ENCODE measurements around the gene MLLT1. TPM values are rescaled to one million over a fixed set of nuclear protein-coding genes. Genes with fewer than 3 reads are reported as not detected.
A peak's percentile ranks its signal among the peaks of the same experiment; 100 is the strongest.

MLLT1 gene
- total RNA-seq, 1 experiment from 2014 or later: 58.3 TPM

- TF ChIP-seq TCF7L2 (IDR thresholded peaks at IDR 0.05; ENCODE audit: low read depth, low read length): no peak
- TF ChIP-seq SIN3A (IDR thresholded peaks at IDR 0.05; ENCODE audit: borderline replicate concordance, insufficient read depth, low read depth, low read length): no peak
- no peak for TF ChIP-seq REST (IDR thresholded peaks at IDR 0.05; ENCODE audit: insufficient read depth in 1 of 2, low read depth in 2 of 2, low read length in 1 of 2)
- TF ChIP-seq, protein P1, sequence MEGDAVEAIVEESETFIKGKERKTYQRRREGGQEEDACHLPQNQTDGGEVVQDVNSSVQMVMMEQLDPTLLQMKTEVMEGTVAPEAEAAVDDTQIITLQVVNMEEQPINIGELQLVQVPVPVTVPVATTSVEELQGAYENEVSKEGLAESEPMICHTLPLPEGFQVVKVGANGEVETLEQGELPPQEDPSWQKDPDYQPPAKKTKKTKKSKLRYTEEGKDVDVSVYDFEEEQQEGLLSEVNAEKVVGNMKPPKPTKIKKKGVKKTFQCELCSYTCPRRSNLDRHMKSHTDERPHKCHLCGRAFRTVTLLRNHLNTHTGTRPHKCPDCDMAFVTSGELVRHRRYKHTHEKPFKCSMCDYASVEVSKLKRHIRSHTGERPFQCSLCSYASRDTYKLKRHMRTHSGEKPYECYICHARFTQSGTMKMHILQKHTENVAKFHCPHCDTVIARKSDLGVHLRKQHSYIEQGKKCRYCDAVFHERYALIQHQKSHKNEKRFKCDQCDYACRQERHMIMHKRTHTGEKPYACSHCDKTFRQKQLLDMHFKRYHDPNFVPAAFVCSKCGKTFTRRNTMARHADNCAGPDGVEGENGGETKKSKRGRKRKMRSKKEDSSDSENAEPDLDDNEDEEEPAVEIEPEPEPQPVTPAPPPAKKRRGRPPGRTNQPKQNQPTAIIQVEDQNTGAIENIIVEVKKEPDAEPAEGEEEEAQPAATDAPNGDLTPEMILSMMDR (IDR thresholded peaks at IDR 0.05): no peak
- no peak for TF ChIP-seq POLR2AphosphoS5 (IDR thresholded peaks at IDR 0.05; ENCODE audit: low read depth, low read length)
- POLR2A ChIA-PET: no interaction called here
- CTCF ChIA-PET: no interaction called here
- in situ Hi-C loops (cut with HindIII; ENCODE audit: low pct_unique_long_range_greater_than_20kb, low sequenced_read_pairs) (no loop called here), intact Hi-C loops (cut with micrococcal nuclease; ENCODE audit: unreplicated experiment) (no loop called here)
- H3K36me3 ChIP-seq (ENCODE audit: control insufficient read depth, insufficient read depth, low read length): no peaks in the 10 kb centered on the region; the same call in 1 of the 2 replicates
- peaks cover 20% of the 10 kb centered on the region for H3K4me1 ChIP-seq (ENCODE audit: control insufficient read depth, insufficient read depth, low read length)
- BruUV-seq (replicated peaks): no TSS peak
- H3K4me3 ChIP-seq (ENCODE audit: low read depth in 2 of 2, low read length in 2 of 2): 0 out of 4 replicates have a peak overlapping the region, but pooled peaks of 1 of the 2 experiments have one; percentile 8
- H3K9me3 ChIP-seq (ENCODE audit: control insufficient read depth, insufficient read depth, low read depth, low read length): no peaks in the 10 kb centered on the region
- no peaks in the 10 kb centered on the region for H3K27me3 ChIP-seq (ENCODE audit: control insufficient read depth, insufficient read depth, low read length)
- peak overlapping the region; percentile 17; the same call in 1 of the 2 replicates for H3K27ac ChIP-seq (ENCODE audit: low read length)
- ATAC-seq (peak; percentile 49), DNase-seq (ENCODE audit: low read depth, low spot score) (no peak)
Observed at GRCh38 chr19:6273701-6274601, 5.8 kb downstream of the MLLT1 start.

DNA sequence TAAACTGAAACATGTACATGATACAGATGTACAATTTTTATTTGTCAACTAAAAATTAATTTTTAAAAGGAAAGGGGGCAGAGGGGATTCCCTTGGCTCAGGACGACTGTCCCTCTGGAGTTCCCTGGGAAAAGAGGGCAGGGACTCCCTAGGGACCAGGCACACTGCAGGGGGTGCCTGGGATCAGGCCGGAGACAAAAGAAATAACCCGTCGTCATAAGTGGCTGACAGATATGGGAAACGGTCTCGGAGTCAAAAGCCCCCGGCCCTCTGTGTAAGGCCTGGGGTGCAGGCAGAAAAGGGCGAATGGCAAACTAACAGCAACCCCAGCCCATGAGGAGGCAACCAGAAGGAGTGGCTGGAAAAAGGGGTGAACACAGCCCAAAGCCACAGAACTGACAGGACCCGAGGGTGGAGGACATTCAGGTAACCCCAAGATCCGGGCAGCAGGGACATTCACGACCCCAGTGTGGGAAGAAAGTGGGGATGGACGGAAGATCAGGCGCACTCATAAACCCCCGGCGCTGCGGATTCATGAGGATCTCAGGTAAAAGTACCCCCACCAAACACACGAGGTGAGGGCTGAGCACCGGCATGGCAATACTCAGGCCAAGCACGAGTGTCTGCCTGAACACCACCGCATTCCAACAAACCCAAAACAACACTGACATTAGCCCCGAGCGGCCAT lies 6.7 kb downstream of the MLLT1 start:
- intact Hi-C loops (cut with micrococcal nuclease; ENCODE audit: unreplicated experiment): no loop called here
- peaks cover 20% of the 10 kb centered on the region for H3K4me1 ChIP-seq (ENCODE audit: control insufficient read depth, insufficient read depth, low read length)
- peak overlapping the region; percentile 17; the same call in 1 of the 2 replicates for H3K27ac ChIP-seq (ENCODE audit: low read length)
- H3K9me3 ChIP-seq (ENCODE audit: control insufficient read depth, insufficient read depth, low read depth, low read length): no peaks in the 10 kb centered on the region
- no peaks in the 10 kb centered on the region for H3K27me3 ChIP-seq (ENCODE audit: control insufficient read depth, insufficient read depth, low read length)
- ChIA-PET POLR2A (no interaction called here), CTCF (no interaction called here)
- no peak overlapping the region for H3K4me3 ChIP-seq (ENCODE audit: low read depth in 2 of 2, low read length in 2 of 2)
- TF ChIP-seq, protein P1 (IDR thresholded peaks at IDR 0.05): no peak
- TF ChIP-seq TCF7L2 (IDR thresholded peaks at IDR 0.05; ENCODE audit: low read depth, low read length): no peak
- TF ChIP-seq REST (IDR thresholded peaks at IDR 0.05; ENCODE audit: insufficient read depth in 1 of 2, low read depth in 2 of 2, low read length in 1 of 2): no peak
- TF ChIP-seq POLR2AphosphoS5 (IDR thresholded peaks at IDR 0.05; ENCODE audit: low read depth, low read length): no peak
- TF ChIP-seq SIN3A (IDR thresholded peaks at IDR 0.05; ENCODE audit: borderline replicate concordance, insufficient read depth, low read depth, low read length): no peak
- DNase-seq (ENCODE audit: low read depth, low spot score): no peak
- no peaks in the 10 kb centered on the region for H3K36me3 ChIP-seq (ENCODE audit: control insufficient read depth, insufficient read depth, low read length)
- in situ Hi-C loops (cut with HindIII; ENCODE audit: low pct_unique_long_range_greater_than_20kb, low sequenced_read_pairs): no loop called here
- no TSS peak for BruUV-seq (replicated peaks)
- no peak for ATAC-seq

Data from Panc1 (cell line).